ENCODE results near the gene IL1A. TPM values are rescaled to one million over a fixed set of nuclear protein-coding genes. Genes with fewer than 3 reads are reported as not detected.

Gene IL1A
- total RNA-seq, 4 donors from 2014 or later: not detected

DNA sequence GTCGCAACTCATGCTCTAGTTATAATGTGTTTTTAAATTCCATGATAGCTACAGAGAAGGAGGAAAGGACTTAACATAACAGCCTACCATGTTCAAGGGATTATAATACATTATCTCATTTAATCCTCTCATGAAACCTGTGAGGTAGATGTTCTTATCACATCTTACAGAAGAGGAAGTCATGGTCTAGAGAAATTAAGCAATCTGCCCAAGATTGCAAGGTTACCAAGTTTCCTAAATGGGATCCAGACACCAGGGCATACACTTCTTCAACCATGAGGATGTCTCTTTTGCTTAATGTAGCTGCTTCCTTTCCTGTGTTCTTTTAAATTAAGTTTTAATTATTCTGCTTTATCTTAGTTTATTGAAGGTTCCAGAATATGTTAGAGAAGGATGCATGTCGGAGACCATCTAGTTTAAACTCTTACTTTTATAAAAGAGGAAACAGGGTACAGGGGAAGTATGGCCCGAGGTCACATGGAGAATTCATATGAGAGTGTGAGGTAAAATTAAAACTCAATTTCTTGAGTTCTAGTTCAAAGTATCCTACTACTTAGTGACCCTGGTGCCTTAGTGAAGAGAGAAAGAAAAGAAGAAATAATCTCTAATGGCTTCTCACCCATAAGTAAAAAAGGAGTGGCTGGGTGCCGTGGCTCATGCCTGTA is 3.6 kb upstream of the IL1A start:
- H3K36me3 ChIP-seq: no peaks in the 10 kb centered on the region
- DNase-seq: no peak
- H3K27ac ChIP-seq: no peak overlapping the region
- H3K27me3 ChIP-seq: no peaks in the 10 kb centered on the region
- no peak for TF ChIP-seq POLR2A (IDR thresholded peaks at IDR 0.05)
- TF ChIP-seq CTCF (IDR thresholded peaks at IDR 0.05): no peak
- no peak overlapping the region for H3K4me3 ChIP-seq
- no peaks in the 10 kb centered on the region for H3K4me1 ChIP-seq
- no peaks in the 10 kb centered on the region for H3K9me3 ChIP-seq

- no peaks in the 10 kb centered on the region for H3K27me3 ChIP-seq
- H3K9me3 ChIP-seq: no peaks in the 10 kb centered on the region
- DNase-seq: no peak
- no peak overlapping the region for H3K27ac ChIP-seq
- H3K36me3 ChIP-seq: no peaks in the 10 kb centered on the region
- no peak overlapping the region for H3K4me3 ChIP-seq
- no peaks in the 10 kb centered on the region for H3K4me1 ChIP-seq
- TF ChIP-seq CTCF (IDR thresholded peaks at IDR 0.05) (no peak), POLR2A (IDR thresholded peaks at IDR 0.05) (no peak)
Measured at GRCh38 chr2:112787294-112787693, 3.0 kb upstream of the IL1A start.

DNA sequence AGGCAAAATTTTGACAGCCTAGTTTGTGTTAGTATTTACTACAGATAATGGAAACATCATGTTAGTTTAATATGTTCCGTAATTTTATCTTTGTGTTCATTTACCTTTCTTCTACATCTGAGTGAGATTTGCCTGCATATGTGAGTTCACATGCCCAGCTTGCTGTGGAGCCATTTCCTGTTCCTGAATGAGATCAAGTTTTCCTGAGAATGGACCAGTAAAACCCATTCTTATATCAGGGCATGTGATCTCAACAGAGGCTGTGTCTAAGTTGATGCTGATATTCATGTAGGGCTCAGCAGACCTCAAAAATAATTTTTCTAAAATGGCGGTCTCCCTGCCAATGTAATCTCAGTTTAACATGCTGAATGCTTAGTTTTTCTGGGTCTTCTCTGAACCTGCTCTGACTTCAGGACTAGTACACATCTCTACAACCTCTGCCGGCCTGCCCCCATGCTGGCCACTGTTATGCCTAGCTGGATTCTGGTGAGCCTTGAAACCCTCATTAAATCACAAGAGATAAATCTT is 1.0 kb downstream of the IL1A start:
- TF ChIP-seq POLR2A (IDR thresholded peaks at IDR 0.05) (no peak), CTCF (IDR thresholded peaks at IDR 0.05) (no peak)
- Histone ChIP-seq H3K27me3 (no peaks in the 10 kb centered on the region), H3K9me3 (no peaks in the 10 kb centered on the region), H3K36me3 (no peaks in the 10 kb centered on the region), H3K27ac (no peak overlapping the region), H3K4me1 (no peaks in the 10 kb centered on the region), H3K4me3 (no peak overlapping the region)
- DNase-seq: no peak

GRCh38 chr2:112782234-112782799 is 2.0 kb downstream of the IL1A start:
- Histone ChIP-seq H3K36me3 (no peaks in the 10 kb centered on the region), H3K4me1 (no peaks in the 10 kb centered on the region), H3K9me3 (no peaks in the 10 kb centered on the region), H3K27me3 (no peaks in the 10 kb centered on the region), H3K27ac (no peak overlapping the region), H3K4me3 (no peak overlapping the region)
- DNase-seq: no peak
- TF ChIP-seq CTCF (IDR thresholded peaks at IDR 0.05) (no peak), POLR2A (IDR thresholded peaks at IDR 0.05) (no peak)

GRCh38 chr2:112779598-112779997 is 4.7 kb downstream of the IL1A start:
- DNase-seq: no peak
- no peak overlapping the region for H3K27ac ChIP-seq
- no peaks in the 10 kb centered on the region for H3K27me3 ChIP-seq
- no peak overlapping the region for H3K4me3 ChIP-seq
- no peaks in the 10 kb centered on the region for H3K9me3 ChIP-seq
- no peaks in the 10 kb centered on the region for H3K36me3 ChIP-seq
- H3K4me1 ChIP-seq: no peaks in the 10 kb centered on the region
- no peak for TF ChIP-seq POLR2A (IDR thresholded peaks at IDR 0.05)
- TF ChIP-seq CTCF (IDR thresholded peaks at IDR 0.05): no peak
